ENCODE measurements around the gene FBXL13. TPM values are rescaled to one million over a fixed set of nuclear protein-coding genes. Genes with fewer than 3 reads are reported as not detected.

Gene FBXL13
- total and polyA plus RNA-seq, 10 of the 15 experiments (the other 5 are each of a cell fraction or from before 2014, with no cell fraction given): 0.08 to 0.95 (median 0.28) TPM; not detected in 2

GRCh38 chr7:102829075-102829474 is 245.5 kb downstream of the FBXL13 start:
- no TSS peak for BruUV-seq (replicated peaks)
- TF ChIP-seq, protein P1, sequence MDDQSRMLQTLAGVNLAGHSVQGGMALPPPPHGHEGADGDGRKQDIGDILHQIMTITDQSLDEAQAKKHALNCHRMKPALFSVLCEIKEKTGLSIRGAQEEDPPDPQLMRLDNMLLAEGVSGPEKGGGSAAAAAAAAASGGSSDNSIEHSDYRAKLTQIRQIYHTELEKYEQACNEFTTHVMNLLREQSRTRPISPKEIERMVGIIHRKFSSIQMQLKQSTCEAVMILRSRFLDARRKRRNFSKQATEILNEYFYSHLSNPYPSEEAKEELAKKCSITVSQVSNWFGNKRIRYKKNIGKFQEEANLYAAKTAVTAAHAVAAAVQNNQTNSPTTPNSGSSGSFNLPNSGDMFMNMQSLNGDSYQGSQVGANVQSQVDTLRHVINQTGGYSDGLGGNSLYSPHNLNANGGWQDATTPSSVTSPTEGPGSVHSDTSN (IDR thresholded peaks at IDR 0.05; ENCODE audit: insufficient replicate concordance, low read depth, low read length): no peak
- TF ChIP-seq E4F1 (IDR thresholded peaks at IDR 0.05; ENCODE audit: borderline replicate concordance, partially characterized antibody): no peak
- TF ChIP-seq BRCA1 (IDR thresholded peaks at IDR 0.05; ENCODE audit: low read depth, low read length): no peak
- no peak for TF ChIP-seq RBBP5 (conservative IDR thresholded peaks at IDR 0.05)
- TF ChIP-seq, protein P2, sequence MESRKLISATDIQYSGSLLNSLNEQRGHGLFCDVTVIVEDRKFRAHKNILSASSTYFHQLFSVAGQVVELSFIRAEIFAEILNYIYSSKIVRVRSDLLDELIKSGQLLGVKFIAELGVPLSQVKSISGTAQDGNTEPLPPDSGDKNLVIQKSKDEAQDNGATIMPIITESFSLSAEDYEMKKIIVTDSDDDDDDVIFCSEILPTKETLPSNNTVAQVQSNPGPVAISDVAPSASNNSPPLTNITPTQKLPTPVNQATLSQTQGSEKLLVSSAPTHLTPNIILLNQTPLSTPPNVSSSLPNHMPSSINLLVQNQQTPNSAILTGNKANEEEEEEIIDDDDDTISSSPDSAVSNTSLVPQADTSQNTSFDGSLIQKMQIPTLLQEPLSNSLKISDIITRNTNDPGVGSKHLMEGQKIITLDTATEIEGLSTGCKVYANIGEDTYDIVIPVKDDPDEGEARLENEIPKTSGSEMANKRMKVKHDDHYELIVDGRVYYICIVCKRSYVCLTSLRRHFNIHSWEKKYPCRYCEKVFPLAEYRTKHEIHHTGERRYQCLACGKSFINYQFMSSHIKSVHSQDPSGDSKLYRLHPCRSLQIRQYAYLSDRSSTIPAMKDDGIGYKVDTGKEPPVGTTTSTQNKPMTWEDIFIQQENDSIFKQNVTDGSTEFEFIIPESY (IDR thresholded peaks at IDR 0.05): no peak
- TF ChIP-seq NBN (IDR thresholded peaks at IDR 0.05): no peak
- TF ChIP-seq SREBF2 (IDR thresholded peaks at IDR 0.05; ENCODE audit: low read length): no peak
- no peak for TF ChIP-seq NRF1 (conservative IDR thresholded peaks at IDR 0.05; ENCODE audit: low read depth, low read length)
- no peak for TF ChIP-seq SPI1 (IDR thresholded peaks at IDR 0.05; ENCODE audit: borderline replicate concordance, insufficient read depth, low read depth, low read length)
- no peak for TF ChIP-seq SMC3 (IDR thresholded peaks at IDR 0.05; ENCODE audit: borderline replicate concordance, low read length)
- TF ChIP-seq ZNF622 (IDR thresholded peaks at IDR 0.05): no peak
- no peak for TF ChIP-seq RAD21 (IDR thresholded peaks at IDR 0.05; ENCODE audit: insufficient read depth, low read depth, low read length)
- TF ChIP-seq STAT3 (IDR thresholded peaks at IDR 0.05; ENCODE audit: low read depth, low read length): no peak
- TF ChIP-seq CEBPB (IDR thresholded peaks at IDR 0.05; ENCODE audit: borderline replicate concordance in 1 of 2, low read depth in 2 of 2, low read length in 2 of 2): no peak
- TF ChIP-seq TCF3 (IDR thresholded peaks at IDR 0.05; ENCODE audit: borderline replicate concordance, insufficient read depth, low read depth, low read length): no peak
- no peaks in the 10 kb centered on the region for H3K27me3 ChIP-seq (replicated peaks in 1 of 2; ENCODE audit: control insufficient read depth in 2 of 2, insufficient read depth in 2 of 2, low read length in 1 of 2)
- no peak overlapping the region for H3K9ac ChIP-seq (ENCODE audit: control insufficient read depth, insufficient read depth, low read length)
- no peak overlapping the region for H3K4me2 ChIP-seq (ENCODE audit: control insufficient read depth, insufficient read depth)
- H3K36me3 ChIP-seq (ENCODE audit: control insufficient read depth in 2 of 2, insufficient read depth in 2 of 2, low read length in 1 of 2): no peaks in the 10 kb centered on the region
- no peak overlapping the region for H3K27ac ChIP-seq (ENCODE audit: control insufficient read depth, insufficient read depth)
- H3K4me3 ChIP-seq: no peak overlapping the region
- 100% methylated on average over 3 of the region's 3 CpGs for WGBS (ENCODE audit: insufficient coverage, insufficient replicate concordance, low lambda C conversion rate, missing lambda C conversion rate)
- no peaks in the 10 kb centered on the region for H3K79me2 ChIP-seq (ENCODE audit: control insufficient read depth, insufficient read depth, low read length)
- H3K9me3 ChIP-seq (replicated peaks; ENCODE audit: control insufficient read depth, insufficient read depth, low read length): no peaks in the 10 kb centered on the region
- no peak overlapping the region for H2AFZ ChIP-seq (ENCODE audit: control insufficient read depth, low read depth, low read length)
- FAIRE-seq (no peak), DNase-seq (ENCODE audit: low read depth, low spot score) (no peak), ATAC-seq (no peak)
- H3K4me1 ChIP-seq (ENCODE audit: control insufficient read depth, insufficient read depth, low read length): no peaks in the 10 kb centered on the region
- SMC1A ChIA-PET (ENCODE audit: uncharacterized antibody, unreplicated experiment): interaction anchor here (1.1 kb wide), 1 partner anchor 10 kb away, joined by 4 read pairs; no protein-coding TSS in a partner anchor
- RAD21 ChIA-PET (ENCODE audit: unreplicated experiment): no interaction called here
- POLR2A ChIA-PET: interaction anchor here (0.9 kb wide), 1 partner anchor 8 kb away, joined by 3 read pairs; no protein-coding TSS in a partner anchor
- in situ Hi-C loops (cut with MboI): no loop called here
- H4K20me1 ChIP-seq (ENCODE audit: control insufficient read depth, insufficient read depth): no peaks in the 10 kb centered on the region
- intact Hi-C loops (cut with micrococcal nuclease; ENCODE audit: unreplicated experiment): no loop called here
- CTCF ChIA-PET: no interaction called here

All from GM12878 (cell line).